Neuron (in vitro differentiated cells): ENCODE results near the gene MYH7.
"Not testable (repeated sequence)": the region's sequence is repeated elsewhere in the genome, so short reads cannot be mapped to it uniquely, and the experiment has no call there.

Experiments used
- H2AFZ ChIP-seq: one replicate; pipeline ENCODE4 v1.6.1; 2013; ENCODE audit warnings: low read depth, mild to moderate bottlenecking, inconsistent platforms, low read length, moderate library complexity
- H3K27me3 ChIP-seq: one replicate; pipeline ENCODE4 v1.6.1; 2013; ENCODE audit warnings: low read length; ENCODE audit not compliant: insufficient read depth
- H3K36me3 ChIP-seq: one replicate; pipeline ENCODE4 v1.6.1; 2013; ENCODE audit warnings: low read length; ENCODE audit not compliant: insufficient read depth
- H3K4me1 ChIP-seq: one replicate; pipeline ENCODE4 v1.6.1; 2013; ENCODE audit warnings: low read length; ENCODE audit not compliant: insufficient read depth
- H3K4me3 ChIP-seq: 2 replicates; pipeline ENCODE4 v1.5.1; 2013; ENCODE audit warnings: mild to moderate bottlenecking, low read length, moderate library complexity
- H3K9me3 ChIP-seq: one replicate; pipeline ENCODE4 v1.6.1; 2013; ENCODE audit warnings: low read length

The MYH7 gene

GRCh38 chr14:23460960-23461359 lies 25.5 kb upstream of the MYH7 start:
- Histone ChIP-seq H3K4me1 (no peaks in the 10 kb centered on the region), H3K9me3 (no peaks in the 10 kb centered on the region), H3K27me3 (no peaks in the 10 kb centered on the region), H3K36me3 (no peaks in the 10 kb centered on the region), H2AFZ (no peak overlapping the region), H3K4me3 (no peak overlapping the region)

DNA sequence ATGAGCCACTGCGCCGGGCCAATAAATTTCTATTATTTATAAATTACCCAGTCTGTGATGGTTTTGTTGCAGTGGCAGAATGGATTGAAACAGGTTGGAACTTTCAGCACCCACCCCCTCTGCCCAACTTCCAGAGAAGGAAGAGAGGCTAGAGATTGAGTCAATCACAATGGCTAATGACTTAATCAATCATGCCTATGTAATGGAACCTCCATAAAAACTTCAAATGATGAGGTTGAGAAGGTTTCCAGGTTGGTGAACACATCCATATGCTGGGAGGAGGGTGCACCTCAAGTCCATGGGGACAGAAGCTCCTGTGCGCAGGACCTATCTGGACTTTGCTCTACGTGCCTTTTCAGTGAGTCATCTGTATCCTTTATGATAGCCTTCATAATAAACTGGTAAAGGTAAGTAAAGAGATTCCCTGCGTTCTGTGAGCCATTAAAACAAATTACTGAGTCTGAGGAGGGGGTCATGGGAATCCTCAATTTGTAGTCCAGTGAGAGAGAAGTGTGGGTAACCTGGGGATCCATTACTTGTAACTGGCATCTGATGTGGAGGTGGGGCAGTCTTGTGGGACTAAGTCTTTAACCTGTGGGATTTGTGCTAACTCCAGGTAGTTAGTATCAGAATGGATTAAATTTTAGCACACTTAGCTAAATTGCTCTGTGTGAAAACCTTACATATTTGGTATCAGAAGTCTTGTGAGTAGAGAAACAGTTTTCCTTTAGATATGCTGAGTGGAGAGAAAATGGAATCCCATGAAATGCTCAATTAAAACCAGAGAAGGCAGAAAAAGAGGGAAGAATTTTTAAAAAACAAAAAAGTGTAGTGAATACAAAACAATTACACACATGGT lies 22.4 kb upstream of the MYH7 start:
- Histone ChIP-seq H3K4me1 (no peaks in the 10 kb centered on the region), H3K9me3 (no peaks in the 10 kb centered on the region), H3K4me3 (no peak overlapping the region), H2AFZ (no peak overlapping the region), H3K36me3 (no peaks in the 10 kb centered on the region), H3K27me3 (no peaks in the 10 kb centered on the region)

GRCh38 chr14:23456883-23457586 lies 21.6 kb upstream of the MYH7 start:
- not testable (repeated sequence) for H3K36me3 ChIP-seq, H2AFZ ChIP-seq

GRCh38 chr14:23454445-23454856 lies 19.0 kb upstream of the MYH7 start:
- H2AFZ ChIP-seq = no peak overlapping the region
- no peaks in the 10 kb centered on the region for H3K4me1 ChIP-seq
- no peak overlapping the region for H3K4me3 ChIP-seq
- no peaks in the 10 kb centered on the region for H3K9me3 ChIP-seq
- no peaks in the 10 kb centered on the region for H3K36me3 ChIP-seq
- H3K27me3 ChIP-seq = no peaks in the 10 kb centered on the region

More at GRCh38 chr14:23456883-23457586, 21.6 kb upstream of the MYH7 start:
- H3K4me3 ChIP-seq, H3K4me1 ChIP-seq, H3K27me3 ChIP-seq, H3K9me3 ChIP-seq: not testable (repeated sequence)

DNA sequence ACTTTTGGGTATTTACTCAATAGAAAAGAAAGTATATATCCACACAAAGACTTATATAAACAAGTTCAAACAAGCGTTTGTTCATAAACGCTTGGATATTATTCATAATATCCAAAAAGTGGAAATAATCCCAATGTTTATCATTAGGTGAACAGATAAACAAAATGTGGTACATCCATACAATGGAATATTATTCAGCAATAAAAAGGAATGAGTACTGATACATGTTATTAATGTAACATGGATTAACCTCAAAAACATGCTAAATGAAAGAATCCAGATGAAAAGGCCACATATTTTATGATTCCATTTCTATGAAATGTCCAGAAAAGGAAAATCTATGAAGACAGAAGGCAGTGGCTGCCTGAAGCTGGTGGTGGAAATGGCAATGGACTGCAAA lies 16.8 kb upstream of the MYH7 start:
- H3K9me3 ChIP-seq = no peaks in the 10 kb centered on the region
- H3K4me3 ChIP-seq = no peak overlapping the region
- H3K36me3 ChIP-seq = no peaks in the 10 kb centered on the region
- H3K27me3 ChIP-seq = peaks cover 6% of the 10 kb centered on the region
- H3K4me1 ChIP-seq = no peaks in the 10 kb centered on the region
- no peak overlapping the region for H2AFZ ChIP-seq

DNA sequence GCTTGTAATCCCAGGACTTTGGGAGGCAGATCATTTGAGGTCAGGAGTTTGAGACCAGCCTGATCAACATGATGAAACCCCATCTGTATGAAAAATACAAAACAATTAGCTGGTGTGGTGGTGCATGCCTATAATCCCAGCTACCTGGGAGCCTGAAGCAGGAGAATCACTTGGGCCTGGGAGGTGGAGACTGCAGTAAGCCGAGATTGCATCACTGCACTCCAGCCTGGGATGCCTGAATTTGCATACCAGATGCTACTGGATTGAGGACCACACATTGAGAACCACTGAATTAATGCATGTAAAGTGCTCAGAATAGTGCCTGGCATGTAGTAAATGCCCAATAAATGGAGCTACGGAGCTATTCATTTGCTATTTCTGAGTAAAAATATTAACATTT lies 14.9 kb upstream of the MYH7 start:
- Histone ChIP-seq H3K9me3 (no peaks in the 10 kb centered on the region), H2AFZ (no peak overlapping the region), H3K27me3 (peaks cover 9% of the 10 kb centered on the region), H3K4me1 (no peaks in the 10 kb centered on the region), H3K4me3 (no peak overlapping the region), H3K36me3 (no peaks in the 10 kb centered on the region)

- Histone ChIP-seq H3K4me3 (no peak overlapping the region), H3K36me3 (no peaks in the 10 kb centered on the region), H3K4me1 (no peaks in the 10 kb centered on the region), H3K27me3 (peaks cover 9% of the 10 kb centered on the region), H2AFZ (no peak overlapping the region), H3K9me3 (no peaks in the 10 kb centered on the region)
Observed at GRCh38 chr14:23449314-23449713, 13.9 kb upstream of the MYH7 start.

DNA sequence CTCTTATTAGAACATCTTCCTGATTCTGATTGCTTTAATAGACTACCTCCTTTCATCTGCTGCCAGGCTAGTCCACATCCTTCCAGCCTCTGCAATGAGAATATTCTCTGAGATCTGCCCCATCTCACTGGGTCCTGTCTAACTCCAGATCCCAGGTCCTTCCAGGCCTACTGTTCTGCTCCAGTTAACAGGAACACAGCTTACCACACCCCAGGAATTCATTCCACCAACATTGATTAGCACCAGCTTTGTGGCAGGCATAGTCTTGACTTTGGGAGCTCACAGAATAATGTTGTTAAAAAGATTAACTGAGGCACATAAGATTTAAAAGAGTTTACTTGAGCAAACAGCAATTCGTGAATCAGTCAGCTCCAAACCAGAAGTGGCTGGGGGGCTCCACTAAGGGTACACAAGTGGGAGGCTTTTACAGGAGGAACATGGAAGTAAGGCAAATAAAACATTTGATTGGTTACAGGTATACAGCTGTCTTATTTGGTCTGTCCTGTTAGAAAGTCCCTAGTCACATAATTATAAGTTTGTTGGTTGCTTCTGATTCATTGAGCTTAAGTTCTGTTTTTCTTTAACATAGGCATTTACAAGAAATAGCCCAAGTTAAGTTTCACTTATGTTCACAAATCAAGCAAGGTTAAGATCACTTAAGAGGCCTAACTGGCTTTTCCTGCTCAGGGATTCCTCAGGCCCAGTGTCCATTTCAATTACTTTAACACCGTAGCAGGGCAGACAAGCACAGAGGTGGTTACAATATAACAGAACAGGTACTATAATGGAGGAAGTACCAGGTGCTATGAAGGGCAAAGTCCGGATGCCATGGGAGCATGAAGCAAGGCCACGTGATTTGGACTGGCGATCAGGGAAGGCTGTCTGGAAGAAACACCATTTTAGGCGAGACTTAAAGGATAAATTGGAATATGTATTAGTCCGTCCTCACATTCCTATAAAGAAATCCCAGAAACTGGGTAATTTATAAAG lies 12.2 kb upstream of the MYH7 start:
- H3K27me3 ChIP-seq = peaks cover 9% of the 10 kb centered on the region
- no peak overlapping the region for H3K4me3 ChIP-seq
- no peaks in the 10 kb centered on the region for H3K36me3 ChIP-seq
- H3K9me3 ChIP-seq = no peaks in the 10 kb centered on the region
- no peak overlapping the region for H2AFZ ChIP-seq
- H3K4me1 ChIP-seq = peaks cover 6% of the 10 kb centered on the region

GRCh38 chr14:23446291-23446851 lies 10.9 kb upstream of the MYH7 start:
- Histone ChIP-seq H3K36me3 (no peaks in the 10 kb centered on the region), H3K4me1 (peaks cover 8% of the 10 kb centered on the region), H3K4me3 (no peak overlapping the region), H3K27me3 (peaks cover 9% of the 10 kb centered on the region), H2AFZ (no peak overlapping the region), H3K9me3 (no peaks in the 10 kb centered on the region)

DNA sequence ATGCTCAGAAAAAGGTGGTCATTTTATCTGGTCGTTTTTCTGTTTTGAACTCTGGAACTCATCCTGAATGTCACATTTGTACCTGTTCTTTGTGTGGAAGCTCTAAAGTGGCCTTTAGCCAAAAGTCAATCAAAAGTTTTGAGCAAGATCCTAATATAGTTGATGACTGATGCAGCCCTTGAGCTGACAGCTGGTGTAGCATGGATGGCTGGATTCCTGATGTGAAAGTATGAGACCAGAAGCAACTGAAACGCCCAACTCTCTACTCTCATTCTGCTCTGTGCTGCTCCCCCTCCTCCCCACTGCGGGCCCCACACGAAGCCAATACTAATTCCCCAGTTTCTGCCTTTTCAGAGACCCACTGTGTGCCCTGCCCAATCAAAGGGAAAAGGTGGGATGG lies 10.3 kb upstream of the MYH7 start:
- Histone ChIP-seq H3K9me3 (no peaks in the 10 kb centered on the region), H3K36me3 (no peaks in the 10 kb centered on the region), H3K4me1 (peaks cover 8% of the 10 kb centered on the region), H2AFZ (no peak overlapping the region), H3K4me3 (no peak overlapping the region), H3K27me3 (peaks cover 9% of the 10 kb centered on the region)

GRCh38 chr14:23444314-23444713 lies 8.9 kb upstream of the MYH7 start:
- no peaks in the 10 kb centered on the region for H3K36me3 ChIP-seq
- no peaks in the 10 kb centered on the region for H3K9me3 ChIP-seq
- H2AFZ ChIP-seq = no peak overlapping the region
- H3K4me1 ChIP-seq = peaks cover 9% of the 10 kb centered on the region
- peaks cover 9% of the 10 kb centered on the region for H3K27me3 ChIP-seq
- no peak overlapping the region for H3K4me3 ChIP-seq

- no peaks in the 10 kb centered on the region for H3K36me3 ChIP-seq
- H3K27me3 ChIP-seq = peaks cover 7% of the 10 kb centered on the region
- peaks cover 13% of the 10 kb centered on the region for H3K4me1 ChIP-seq
- no peaks in the 10 kb centered on the region for H3K9me3 ChIP-seq
- H3K4me3 ChIP-seq = no peak overlapping the region
- H2AFZ ChIP-seq = no peak overlapping the region
Observed at GRCh38 chr14:23443881-23444280, 8.4 kb upstream of the MYH7 start.
